Prostate gland (tissue), 2 donors: ENCODE results near the gene MALRD1.

Experiments used
- CTCF ChIP-seq, 4 experiments: fragments of 200-600 bp in 2 of 4; fragments of 450-650 bp in 2 of 4; sonication (generic) in 2 of 4; IDR thresholded peaks; 1 replicate in 3 of 4; 2 replicates in 1 of 4; pipeline ENCODE4 v1.5.1; 2016 to 2019; ENCODE audit warnings: antibody characterized with exemption in 4 of 4, mild to moderate bottlenecking in 2 of 4, moderate library complexity in 2 of 4
- POLR2AphosphoS5 ChIP-seq: sonication (generic); formaldehyde crosslinking; IDR thresholded peaks from one replicate; pipeline ENCODE4 v1.6.1; 2017; ENCODE audit warnings: antibody characterized with exemption

DNA sequence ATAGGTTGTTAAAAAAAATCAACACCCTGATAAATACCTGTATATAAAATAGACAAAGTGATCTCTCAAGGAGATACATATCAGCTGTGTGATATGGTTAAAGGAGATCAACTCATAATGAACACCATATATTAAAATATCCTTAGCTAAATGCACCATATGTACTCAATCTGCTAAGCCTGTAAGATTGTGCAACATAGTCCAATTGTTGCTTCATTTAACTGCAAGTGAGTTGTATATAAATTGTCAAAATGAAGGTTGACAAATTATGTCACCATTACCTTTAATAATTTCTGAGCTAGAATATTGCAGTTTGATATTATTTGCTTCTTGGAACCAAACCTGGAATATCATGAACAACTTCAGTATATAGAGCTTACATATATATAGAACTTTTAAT, 283.7 kb downstream of the MALRD1 start:
- no peak for TF ChIP-seq POLR2AphosphoS5
- TF ChIP-seq CTCF (IDR thresholded peaks at IDR 0.05), result no peak
